Esophagus squamous epithelium (tissue), 4 donors: ENCODE data around the gene PLCH2.

Experiments
- POLR2A ChIP-seq, 4 donors: fragments of 450-650 bp; IDR thresholded peaks; one replicate each; pipeline ENCODE4 v1.6.1; 2017; ENCODE audit warnings: antibody characterized with exemption in 4 of 4, mild to moderate bottlenecking in 4 of 4, moderate library complexity in 3 of 4
- TF ChIP-seq, protein P1 (sequence below), 6 experiments: fragments of 450-650 bp in 4 of 6; fragments of 200-600 bp in 2 of 6; sonication (generic) in 2 of 6; IDR thresholded peaks; one replicate each; pipeline ENCODE4 v1.5.1; 2016 to 2019; ENCODE audit warnings: antibody characterized with exemption in 6 of 6, mild to moderate bottlenecking in 4 of 6, moderate library complexity in 4 of 6

DNA sequence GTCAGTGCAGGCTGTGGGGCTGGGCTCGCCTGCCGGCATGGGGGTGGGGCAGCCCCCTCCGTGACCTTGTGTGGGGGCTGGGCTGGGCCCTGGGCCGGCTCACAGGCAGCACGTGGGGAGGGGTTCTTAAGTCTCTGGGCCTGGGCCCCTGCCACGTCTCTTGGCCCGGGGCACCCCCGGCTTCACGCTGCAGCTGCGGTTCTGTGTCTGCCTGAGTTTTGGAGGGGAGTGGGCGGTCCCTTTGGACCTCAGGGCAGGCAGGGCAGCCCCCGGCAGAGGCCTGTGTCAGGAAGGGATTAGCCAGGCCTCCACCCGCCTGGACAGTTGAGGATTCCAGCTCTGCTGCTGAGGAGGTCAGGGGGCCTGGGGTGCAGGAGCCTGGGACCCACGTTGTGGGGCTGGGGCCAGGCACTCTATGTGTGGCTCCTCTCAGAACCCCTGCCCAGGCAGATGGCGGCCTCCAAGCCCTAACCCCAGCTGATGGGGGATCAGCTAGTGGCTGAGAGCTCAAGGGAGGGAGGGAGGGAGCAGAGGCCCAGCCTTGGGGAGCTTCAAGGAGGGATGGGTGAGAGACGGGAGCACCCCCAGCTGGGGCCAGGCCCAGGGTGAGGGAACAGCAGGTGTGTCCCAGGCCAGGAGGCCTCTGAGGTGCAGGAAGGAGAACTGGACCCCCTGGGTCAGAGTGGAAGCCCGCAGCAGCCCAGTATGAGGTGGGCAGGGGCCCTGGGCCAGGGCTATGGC lies 1.8 kb upstream of the PLCH2 start:
- TF ChIP-seq, protein P1, sequence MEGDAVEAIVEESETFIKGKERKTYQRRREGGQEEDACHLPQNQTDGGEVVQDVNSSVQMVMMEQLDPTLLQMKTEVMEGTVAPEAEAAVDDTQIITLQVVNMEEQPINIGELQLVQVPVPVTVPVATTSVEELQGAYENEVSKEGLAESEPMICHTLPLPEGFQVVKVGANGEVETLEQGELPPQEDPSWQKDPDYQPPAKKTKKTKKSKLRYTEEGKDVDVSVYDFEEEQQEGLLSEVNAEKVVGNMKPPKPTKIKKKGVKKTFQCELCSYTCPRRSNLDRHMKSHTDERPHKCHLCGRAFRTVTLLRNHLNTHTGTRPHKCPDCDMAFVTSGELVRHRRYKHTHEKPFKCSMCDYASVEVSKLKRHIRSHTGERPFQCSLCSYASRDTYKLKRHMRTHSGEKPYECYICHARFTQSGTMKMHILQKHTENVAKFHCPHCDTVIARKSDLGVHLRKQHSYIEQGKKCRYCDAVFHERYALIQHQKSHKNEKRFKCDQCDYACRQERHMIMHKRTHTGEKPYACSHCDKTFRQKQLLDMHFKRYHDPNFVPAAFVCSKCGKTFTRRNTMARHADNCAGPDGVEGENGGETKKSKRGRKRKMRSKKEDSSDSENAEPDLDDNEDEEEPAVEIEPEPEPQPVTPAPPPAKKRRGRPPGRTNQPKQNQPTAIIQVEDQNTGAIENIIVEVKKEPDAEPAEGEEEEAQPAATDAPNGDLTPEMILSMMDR (IDR thresholded peaks at IDR 0.05), result no peak
- TF ChIP-seq POLR2A (IDR thresholded peaks at IDR 0.05), result no peak
